Pancreas (tissue), 10 donors: ENCODE results near the gene BLOC1S2. TPM values are rescaled to one million over a fixed set of nuclear protein-coding genes. Genes with fewer than 3 reads are reported as not detected.
"Not testable (repeated sequence)": the region's sequence is repeated elsewhere in the genome, so short reads cannot be mapped to it uniquely, and the experiment has no call there.

Experiments used
- ATAC-seq, 4 donors: fragments of 200-7000 bp; cut with Tn5 transposase; one replicate each; pipeline versions ENCODE4 v1.8.0 to v1.9.1; 2020; ENCODE audit warnings: mild to moderate bottlenecking in 4 of 4, moderate library complexity in 4 of 4
- DNase-seq, 6 donors: peaks; one replicate each; pipeline ENCODE4 v3.0.0-alpha.2; 2020
- FAIRE-seq: peaks from 2 replicates; lab custom pipeline; 2012; peaks lifted over from hg19 to GRCh38; lab: Jason Lieb, UNC
- H3K27ac ChIP-seq, 4 donors: fragments of 200-600 bp; sonication (generic); 1 replicate in 3 of 4; 2 replicates in 1 of 4; pipeline versions ENCODE4 v1.5.0 to v1.8.0; 2020
- H3K27me3 ChIP-seq, 4 donors: fragments of 200-600 bp; one replicate each; pipeline ENCODE4 v1.8.0; 2021
- H3K36me3 ChIP-seq, 3 donors: fragments of 200-600 bp; sonication (generic) in 1 of 3; one replicate each; pipeline versions ENCODE4 v1.5.0 to v1.8.0; 2020 to 2021
- H3K4me1 ChIP-seq, 3 donors: fragments of 200-600 bp; one replicate each; pipeline ENCODE4 v1.8.0; 2021
- H3K4me3 ChIP-seq, 4 donors: fragments of 200-600 bp; sonication (generic) in 2 of 4; one replicate each; pipeline versions ENCODE4 v1.5.0 to v1.8.0; 2020 to 2021
- H3K9me3 ChIP-seq, 4 donors: fragments of 200-600 bp; one replicate each; pipeline ENCODE4 v1.8.0; 2021
- CTCF ChIP-seq, 4 donors: fragments of 200-600 bp; sonication (generic) in 3 of 4; IDR thresholded peaks; one replicate each; pipeline versions ENCODE4 v1.5.0 to v1.8.0; 2021; ENCODE audit warnings: antibody characterized with exemption in 4 of 4
- WGBS, 2 donors: extraction: QIAGEN DNeasy Blood & Tissue Kit; methylation state at CpG; one replicate each; pipeline ENCODE4 v1.1.7; 2013; 5-methylcytosine and 5-hydroxymethylcytosine counted together
- intact Hi-C, 3 donors: fragments of 100-400 bp; cut with DNase I; formaldehyde crosslinking; loops; one replicate each; pipeline versions ENCODE4 v1.11.1 to v1.14.2; 2022
- polyA plus RNA-seq, 2 donors: library from polyadenylated mRNA; stranded (reverse); fragments of 200-250 nt; gene quantifications; one replicate each; pipeline ENCODE4 v1.2.3, GENCODE V29; 2013
- total RNA-seq, 6 donors: library from RNA; stranded (reverse); fragmentation: NEBNext Ultra II Directional in 4 of 6; extraction: Animal tissue kit (Norgen Biotek cat#: 25700) in 4 of 6; gene quantifications; one replicate each; pipeline versions ENCODE4 v1.2.1 to v1.2.4, GENCODE V29; 2021 to 2023
- donor health status: healthy with polysubstance abuse.
- donor health status: DM: no; HTN: no; CAD: no; lungs with moderate emphysema.
- donor health status: DM: no; HTN: no; CAD: no.
- donor health status: control.
- donor health status: control.
- donor health status: Bipolar disorder and iron deficiency.
- donor health status: DM: yes; HTN: yes; CAD: no.
- donor health status: DM: no; HTN: no; CAD: no.
- donor health status: DM: no; HTN: no; CAD: no.
- donor health status: DM: yes; HTN: yes; CAD: no.

The BLOC1S2 gene
- total and polyA plus RNA-seq, 8 donors = 11.7 to 30.4 (median 13.7) TPM

- no peak overlapping the region for H3K4me3 ChIP-seq
- no peaks in the 10 kb centered on the region for H3K4me1 ChIP-seq
- no peaks in the 10 kb centered on the region for H3K36me3 ChIP-seq
- no peaks in the 10 kb centered on the region for H3K9me3 ChIP-seq
- WGBS, 2 donors = 73 to 82% methylated on average over 3 of the region's 3 CpGs
- FAIRE-seq (no peak), DNase-seq (no peak), ATAC-seq (no peak)
- peaks cover 0 to 12% (median 5%) of the 10 kb centered on the region in 4 donors for H3K27me3 ChIP-seq
- no peak overlapping the region for H3K27ac ChIP-seq
- intact Hi-C loops = no loop called here
- TF ChIP-seq CTCF (IDR thresholded peaks at IDR 0.05) = no peak
These were observed 21.2 kb upstream of the BLOC1S2 start for GRCh38 chr10:100307684-100308083.

GRCh38 chr10:100306861-100307260 lies 20.4 kb upstream of the BLOC1S2 start:
- WGBS, 2 donors = 73 to 86% methylated on average over 5 of the region's 5 CpGs
- no peak for DNase-seq
- ATAC-seq = no peak
- H3K9me3 ChIP-seq = no peaks in the 10 kb centered on the region
- no peak overlapping the region for H3K27ac ChIP-seq
- TF ChIP-seq CTCF (IDR thresholded peaks at IDR 0.05) = no peak
- peaks cover 0 to 12% (median 5%) of the 10 kb centered on the region in 4 donors for H3K27me3 ChIP-seq
- intact Hi-C loops = no loop called here
- H3K4me3 ChIP-seq = no peak overlapping the region
- FAIRE-seq = no peak
- H3K36me3 ChIP-seq = no peaks in the 10 kb centered on the region
- H3K4me1 ChIP-seq = no peaks in the 10 kb centered on the region

- Histone ChIP-seq H3K27ac (no peak overlapping the region), H3K9me3 (no peaks in the 10 kb centered on the region), H3K36me3 (no peaks in the 10 kb centered on the region), H3K27me3 (peaks cover 0 to 9% (median 3%) of the 10 kb centered on the region in 4 donors), H3K4me1 (no peaks in the 10 kb centered on the region), H3K4me3 (no peak overlapping the region)
- 62 to 75% methylated on average over 3 of the region's 3 CpGs for WGBS, 2 donors
- DNase-seq = no peak
- no peak for ATAC-seq
- no peak for FAIRE-seq
- TF ChIP-seq CTCF (IDR thresholded peaks at IDR 0.05) = no peak
- intact Hi-C loops = no loop called here
These were observed 17.9 kb upstream of the BLOC1S2 start for GRCh38 chr10:100304414-100304813.

GRCh38 chr10:100303724-100304319 lies 17.3 kb upstream of the BLOC1S2 start:
- Histone ChIP-seq H3K4me3 (no peak overlapping the region), H3K4me1 (no peaks in the 10 kb centered on the region), H3K36me3 (no peaks in the 10 kb centered on the region), H3K27me3 (peaks cover 0 to 9% (median 3%) of the 10 kb centered on the region in 4 donors), H3K27ac (no peak overlapping the region), H3K9me3 (no peaks in the 10 kb centered on the region)
- ATAC-seq (peak in 3 of 4 donors; percentile 65 to 70 (median 68)), FAIRE-seq (no peak), DNase-seq (no peak)
- 16 to 20% methylated on average over 7 of the region's 7 CpGs for WGBS, 2 donors
- peak; percentile 20 to 52 (median 38) for TF ChIP-seq CTCF (IDR thresholded peaks at IDR 0.05)
- intact Hi-C loops = no loop called here

GRCh38 chr10:100301123-100301522 lies 14.6 kb upstream of the BLOC1S2 start:
- H3K4me1 ChIP-seq, H3K9me3 ChIP-seq, H3K4me3 ChIP-seq, intact Hi-C loops, H3K36me3 ChIP-seq, DNase-seq, ATAC-seq, H3K27me3 ChIP-seq, H3K27ac ChIP-seq, FAIRE-seq: not testable (repeated sequence)
- 29 to 38% methylated on average over 5 of the region's 5 CpGs for WGBS, 2 donors
